Mesodermal cell (in vitro differentiated cells): ENCODE results near the gene HGF.

Source experiments
- H3K27ac ChIP-seq: 2 replicates; pipeline ENCODE4 v1.7.0; 2013; ENCODE audit warnings: mild to moderate bottlenecking, low read depth, low read length, moderate library complexity; ENCODE audit not compliant: severe bottlenecking
- H3K36me3 ChIP-seq: 2 replicates; pipeline ENCODE4 v1.7.1; 2013; ENCODE audit warnings: mild to moderate bottlenecking, low read length, moderate library complexity; ENCODE audit not compliant: control insufficient read depth, insufficient read depth
- H3K4me1 ChIP-seq: one replicate; pipeline ENCODE4 v1.7.1; 2013; ENCODE audit warnings: mild to moderate bottlenecking, low read length; ENCODE audit not compliant: insufficient read depth, control insufficient read depth, poor library complexity, severe bottlenecking
- H3K4me3 ChIP-seq: 2 replicates; pipeline ENCODE4 v1.7.0; 2013; ENCODE audit warnings: low read length, control low read depth, mild to moderate bottlenecking; ENCODE audit not compliant: insufficient read depth, poor library complexity, severe bottlenecking; ENCODE audit errors: extremely low read depth
- H3K9me3 ChIP-seq: 2 replicates; pipeline ENCODE4 v1.7.1; 2013; ENCODE audit warnings: mild to moderate bottlenecking, low read length, moderate library complexity; ENCODE audit not compliant: control insufficient read depth
- WGBS, 2 experiments: methylation state at CpG; one replicate each; pipeline ENCODE4 v1.1.5; 2013; ENCODE audit warnings: missing lambda C conversion rate in 2 of 2; ENCODE audit not compliant: insufficient coverage in 2 of 2; 5-methylcytosine and 5-hydroxymethylcytosine counted together

HGF gene

GRCh38 chr7:81682873-81683272, 87.0 kb downstream of the HGF start:
- Histone ChIP-seq H3K27ac (peak overlapping the region; percentile 38), H3K9me3 (no peaks in the 10 kb centered on the region), H3K4me3 (no peak overlapping the region), H3K36me3 (no peaks in the 10 kb centered on the region), H3K4me1 (peaks cover 13% of the 10 kb centered on the region)
- WGBS, 2 experiments = no CpG with 5 or more reads among the region's 2 CpGs

GRCh38 chr7:81680120-81680519, 89.7 kb downstream of the HGF start:
- Histone ChIP-seq H3K4me1 (peaks cover 10% of the 10 kb centered on the region), H3K27ac (no peak overlapping the region), H3K9me3 (no peaks in the 10 kb centered on the region), H3K4me3 (no peak overlapping the region), H3K36me3 (no peaks in the 10 kb centered on the region)
- 100% methylated on average over 1 of the region's 2 CpGs for WGBS, 2 experiments

DNA sequence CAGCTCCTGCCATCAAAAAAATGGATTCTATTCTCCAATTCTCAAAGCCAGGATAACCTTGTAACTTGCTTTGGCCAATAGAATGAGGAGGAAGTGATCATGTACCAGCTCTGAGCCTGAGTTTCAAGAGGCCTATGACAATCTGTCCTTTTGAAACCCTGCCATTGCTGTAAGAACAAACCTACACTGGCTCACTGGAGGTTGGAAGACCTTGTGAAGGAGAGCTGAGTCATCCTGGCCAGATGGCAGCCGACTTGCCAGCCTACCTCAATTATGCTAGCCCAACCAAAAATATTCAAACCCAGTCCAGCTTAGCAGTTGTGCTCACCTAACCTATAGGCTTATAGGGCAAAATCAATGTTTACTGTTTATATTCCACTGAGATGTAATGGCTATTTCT, 93.0 kb downstream of the HGF start:
- Histone ChIP-seq H3K27ac (no peak overlapping the region), H3K36me3 (no peaks in the 10 kb centered on the region), H3K4me1 (no peaks in the 10 kb centered on the region), H3K4me3 (no peak overlapping the region), H3K9me3 (no peaks in the 10 kb centered on the region)
- WGBS, 2 experiments = no CpG with 5 or more reads among the region's 1 CpG

DNA sequence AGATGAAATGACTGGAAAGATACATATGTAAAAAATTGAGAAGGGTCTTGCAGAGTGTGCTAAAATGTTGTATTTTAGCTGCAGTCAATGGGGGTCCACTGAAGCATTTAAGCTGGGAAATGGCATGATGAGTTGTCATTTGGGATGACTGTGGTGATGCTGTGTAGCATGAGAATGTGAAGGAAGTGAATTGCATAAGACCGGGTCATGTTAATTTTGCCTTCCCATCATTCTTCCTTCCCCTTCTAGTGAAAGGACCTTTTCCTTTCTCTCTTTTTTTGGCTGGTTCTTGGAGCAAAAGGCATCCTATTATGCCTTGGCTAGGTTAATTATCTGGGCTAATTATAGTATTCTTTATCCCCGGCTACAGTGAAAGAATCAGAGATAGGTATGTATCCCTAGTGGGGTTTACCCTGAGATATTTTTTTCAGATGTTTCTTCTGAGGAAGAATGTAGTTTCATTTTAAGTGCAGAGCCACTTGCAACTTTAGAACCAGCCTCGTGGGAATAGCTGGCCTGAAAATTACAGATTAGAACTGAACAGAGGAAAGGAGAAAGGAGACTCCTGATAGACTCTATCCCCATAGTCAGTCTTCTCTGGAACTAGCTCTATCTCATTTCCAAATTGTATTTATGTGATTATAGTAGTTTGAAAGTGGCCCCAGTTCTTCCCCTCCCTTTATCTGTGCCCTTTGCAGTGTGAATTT, 93.6 kb downstream of the HGF start:
- Histone ChIP-seq H3K4me1 (no peaks in the 10 kb centered on the region), H3K27ac (no peak overlapping the region), H3K4me3 (no peak overlapping the region), H3K36me3 (no peaks in the 10 kb centered on the region), H3K9me3 (no peaks in the 10 kb centered on the region)
- 100% methylated on average over 1 of the region's 3 CpGs for WGBS, 2 experiments

- Histone ChIP-seq H3K4me1 (no peaks in the 10 kb centered on the region), H3K36me3 (no peaks in the 10 kb centered on the region), H3K9me3 (no peaks in the 10 kb centered on the region), H3K4me3 (no peak overlapping the region), H3K27ac (no peak overlapping the region)
- no CpG with 5 or more reads among the region's 2 CpGs for WGBS, 2 experiments
Measured at GRCh38 chr7:81674431-81674830, 95.4 kb downstream of the HGF start.

GRCh38 chr7:81672872-81673271, 97.0 kb downstream of the HGF start:
- Histone ChIP-seq H3K27ac (no peak overlapping the region), H3K36me3 (no peaks in the 10 kb centered on the region), H3K9me3 (peaks cover 4% of the 10 kb centered on the region), H3K4me1 (no peaks in the 10 kb centered on the region), H3K4me3 (no peak overlapping the region)
- WGBS, 2 experiments = 29 to 33% methylated on average over 1 of the region's 1 CpG

DNA sequence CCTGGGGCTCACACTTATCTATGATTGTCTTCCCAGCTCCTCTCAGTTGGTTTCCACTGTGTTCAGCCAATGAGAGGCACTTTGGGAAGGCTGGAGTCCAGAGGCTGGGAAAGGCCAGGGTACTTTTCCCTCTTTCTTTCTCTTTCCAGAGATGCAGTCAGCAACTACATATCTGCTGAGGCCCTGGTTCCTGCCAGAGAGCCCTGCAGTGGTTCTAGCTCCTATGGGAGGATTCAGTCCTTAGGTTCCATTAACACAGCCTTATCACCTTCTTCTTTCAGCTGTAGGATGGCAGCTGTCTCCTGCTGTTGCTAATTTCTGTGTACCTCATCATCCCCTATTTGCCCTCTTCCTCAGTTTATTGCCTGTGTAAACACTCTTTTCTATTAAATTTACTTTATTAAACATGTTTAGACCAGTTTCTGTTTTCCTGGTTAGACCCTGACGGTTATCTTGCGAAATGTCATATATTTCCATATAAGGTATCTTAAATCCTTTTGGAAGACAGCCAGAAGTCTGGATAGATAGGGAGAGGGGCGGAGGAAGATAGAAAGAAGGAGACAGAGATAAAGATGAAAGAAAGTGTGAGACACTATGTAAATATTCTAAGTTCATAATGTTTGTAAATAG, 100.3 kb downstream of the HGF start:
- H3K27ac ChIP-seq = no peak overlapping the region
- WGBS, 2 experiments = no CpG with 5 or more reads among the region's 3 CpGs
- no peaks in the 10 kb centered on the region for H3K4me1 ChIP-seq
- H3K4me3 ChIP-seq = no peak overlapping the region
- no peaks in the 10 kb centered on the region for H3K36me3 ChIP-seq
- peaks cover 5% of the 10 kb centered on the region for H3K9me3 ChIP-seq

GRCh38 chr7:81666209-81666608, 103.6 kb downstream of the HGF start:
- no peak overlapping the region for H3K4me3 ChIP-seq
- H3K36me3 ChIP-seq = no peaks in the 10 kb centered on the region
- no peak overlapping the region for H3K27ac ChIP-seq
- no CpG with 5 or more reads among the region's 1 CpG for WGBS, 2 experiments
- peaks cover 5% of the 10 kb centered on the region for H3K9me3 ChIP-seq
- no peaks in the 10 kb centered on the region for H3K4me1 ChIP-seq

GRCh38 chr7:81665236-81665635, 104.6 kb downstream of the HGF start:
- no CpG with 5 or more reads among the region's 3 CpGs for WGBS, 2 experiments
- no peak overlapping the region for H3K27ac ChIP-seq

DNA sequence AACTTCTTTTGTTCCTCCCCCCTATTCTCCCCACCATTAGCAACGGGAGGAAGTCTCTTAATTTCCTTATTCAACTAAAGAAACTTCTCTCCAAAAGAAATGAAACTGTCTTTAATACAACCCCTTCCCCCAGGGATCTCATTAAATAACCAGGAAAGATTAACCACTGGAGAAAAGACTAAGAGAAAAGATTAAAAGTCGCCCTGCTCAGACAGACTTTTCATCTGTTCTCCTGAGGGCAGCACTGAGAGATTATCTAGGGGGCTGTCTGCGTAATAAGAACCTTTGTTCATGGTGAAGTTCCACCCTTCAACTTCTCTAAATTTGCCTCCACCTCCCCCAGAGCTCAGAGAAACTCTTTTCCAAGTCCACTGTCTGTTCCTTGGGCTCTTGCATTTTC, 105.5 kb downstream of the HGF start:
- WGBS, 2 experiments = 74 to 80% methylated on average over 2 of the region's 3 CpGs
- Histone ChIP-seq H3K4me3 (no peak overlapping the region), H3K36me3 (no peaks in the 10 kb centered on the region), H3K27ac (no peak overlapping the region), H3K9me3 (peaks cover 5% of the 10 kb centered on the region), H3K4me1 (no peaks in the 10 kb centered on the region)

More at GRCh38 chr7:81665236-81665635, 104.6 kb downstream of the HGF start:
- no peaks in the 10 kb centered on the region for H3K36me3 ChIP-seq
- H3K4me3 ChIP-seq = no peak overlapping the region
- no peaks in the 10 kb centered on the region for H3K4me1 ChIP-seq
- peaks cover 5% of the 10 kb centered on the region for H3K9me3 ChIP-seq

- 100% methylated on average over 1 of the region's 1 CpG; no CpG with 5 or more reads in 1 of the 2 experiments for WGBS, 2 experiments
- H3K36me3 ChIP-seq = no peaks in the 10 kb centered on the region
- no peak overlapping the region for H3K4me3 ChIP-seq
- H3K27ac ChIP-seq = no peak overlapping the region
- H3K4me1 ChIP-seq = no peaks in the 10 kb centered on the region
- peaks cover 4% of the 10 kb centered on the region for H3K9me3 ChIP-seq
Measured at GRCh38 chr7:81662531-81662930, 107.3 kb downstream of the HGF start.
